Hematopoietic multipotent progenitor cell treated with erythropoietin and hydrocortisone succinate and interleukin-3 and kit ligand, for 6 days (in vitro differentiated cells): ENCODE results near the gene RNASEH2B.

Experiments
- DNase-seq: peaks from one replicate; pipeline ENCODE4 v3.0.0-alpha.2; 2015

The RNASEH2B gene

DNA sequence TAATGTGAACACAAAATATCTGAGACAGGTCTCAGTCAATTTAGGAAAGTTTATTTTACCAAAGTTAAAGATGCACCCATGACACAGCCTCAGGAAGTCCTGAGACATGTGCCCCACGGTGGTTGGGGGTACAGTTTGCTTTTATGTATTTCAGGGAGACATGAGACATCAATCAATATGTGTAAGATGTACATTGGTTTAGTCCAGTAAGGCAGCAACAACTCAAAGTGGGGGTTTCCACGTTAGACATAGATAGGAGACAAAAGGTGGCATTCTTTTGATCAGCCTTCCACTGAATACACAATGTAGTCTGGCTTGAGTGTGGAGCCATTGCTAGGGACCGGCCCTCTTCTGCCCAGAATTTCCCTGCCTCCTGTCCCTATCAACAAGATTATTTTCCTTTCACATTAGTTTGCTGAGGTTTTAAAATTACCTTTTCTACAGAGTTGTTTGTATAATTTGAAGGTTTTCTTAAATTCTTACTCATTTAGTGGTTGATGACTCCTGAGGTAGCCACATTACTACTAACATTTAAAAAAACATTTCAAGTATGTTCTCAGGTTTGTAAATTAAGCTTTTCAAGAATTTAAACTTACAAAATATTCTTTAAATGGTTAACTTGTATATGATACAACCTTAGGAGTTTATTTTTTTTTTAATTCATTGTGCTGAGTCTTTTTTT is 33.2 kb downstream of the RNASEH2B start:
- no peak for DNase-seq

DNA sequence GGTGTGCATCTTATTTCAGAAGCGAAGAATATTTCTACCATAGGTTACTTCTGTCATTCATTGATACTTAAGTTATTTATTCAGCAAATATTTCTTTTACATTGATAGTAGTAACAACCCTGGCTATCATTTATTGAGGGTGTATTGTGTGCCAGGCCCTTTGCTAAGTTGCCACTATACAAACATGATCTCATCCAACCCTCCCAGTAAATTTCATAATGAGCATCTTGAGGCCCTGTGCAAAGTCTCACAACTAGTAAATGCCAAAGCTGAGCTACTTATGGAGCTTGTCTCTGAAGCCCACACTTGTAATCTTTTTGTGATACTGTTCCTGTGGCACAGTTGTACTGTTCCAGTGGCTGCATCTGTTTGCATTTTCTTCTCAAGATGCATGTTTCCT is 36.1 kb downstream of the RNASEH2B start:
- DNase-seq: no peak

DNA sequence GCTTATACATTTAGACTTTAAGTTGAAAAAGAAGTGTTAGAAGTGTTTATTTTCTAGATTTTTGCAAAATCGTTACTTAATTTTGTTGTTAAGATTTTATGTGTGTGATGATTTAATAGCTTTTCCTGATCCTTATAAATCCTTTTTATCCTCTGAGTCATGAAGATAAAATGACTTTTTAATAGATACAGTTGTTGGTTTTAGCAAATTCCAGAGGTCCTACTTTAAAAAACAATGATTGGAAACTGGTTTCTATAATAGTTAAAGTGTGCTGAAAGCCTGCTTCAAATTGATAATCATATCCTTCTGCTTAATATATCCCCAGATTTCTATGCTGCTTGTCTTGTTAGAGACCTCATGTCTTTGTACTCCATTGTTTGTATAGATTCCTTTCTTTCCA is 39.0 kb downstream of the RNASEH2B start:
- no peak for DNase-seq

DNA sequence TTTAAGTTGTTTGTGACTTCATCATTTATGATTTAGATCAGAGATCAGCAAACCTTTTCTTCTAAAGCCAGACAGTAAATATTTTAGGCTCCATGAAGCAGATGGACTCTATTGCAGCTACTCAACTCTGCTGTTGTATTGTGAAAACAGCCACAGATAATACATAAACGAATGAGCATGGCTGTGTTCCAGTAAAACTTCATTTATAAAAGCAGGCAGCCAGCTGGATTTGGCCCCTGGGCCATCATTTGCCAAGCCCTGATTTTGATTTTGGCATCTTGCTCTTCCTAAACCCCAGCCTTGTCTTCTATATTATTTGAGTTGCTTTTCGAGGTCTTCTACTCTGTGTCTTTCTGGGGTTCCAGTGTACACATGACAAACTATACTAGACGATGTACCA is 41.3 kb downstream of the RNASEH2B start:
- DNase-seq: no peak

DNA sequence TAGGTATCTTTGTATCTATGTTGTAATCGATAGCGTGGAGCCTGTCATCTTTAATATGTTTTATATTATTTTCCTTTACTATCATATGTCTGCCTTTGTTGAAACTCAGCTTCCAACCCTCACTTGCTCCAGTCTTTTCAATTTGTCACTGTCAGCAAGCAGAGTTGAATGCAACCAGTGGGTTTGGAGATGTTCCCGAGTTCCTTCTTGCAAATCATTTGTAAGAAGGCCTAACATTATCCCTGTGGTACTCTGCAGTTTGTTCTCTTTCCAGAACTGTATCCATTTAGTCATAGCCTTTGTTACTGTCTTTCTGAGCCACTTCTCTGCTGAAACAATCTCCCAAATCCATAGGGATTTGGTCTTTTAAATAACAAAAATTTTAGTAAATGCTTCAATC is 41.8 kb downstream of the RNASEH2B start:
- DNase-seq: no peak

DNA sequence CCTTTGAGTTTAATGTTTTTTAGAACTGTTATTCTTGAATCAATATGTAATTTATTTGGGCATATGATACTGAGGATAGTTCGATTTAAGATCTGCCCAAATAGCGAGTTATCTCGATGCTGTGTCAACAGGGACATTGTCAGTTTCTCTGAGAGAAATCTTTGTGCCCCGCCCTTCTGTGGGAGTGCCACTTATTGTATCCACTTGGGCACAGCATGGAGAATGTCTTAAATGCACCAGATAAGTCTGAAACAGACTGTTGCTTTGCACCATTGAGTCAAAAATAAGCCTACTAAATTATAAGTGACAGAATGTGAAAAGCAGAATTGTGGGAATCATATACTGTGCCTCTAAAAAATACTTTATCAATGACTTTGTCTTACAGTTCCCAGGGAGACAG is 45.6 kb downstream of the RNASEH2B start:
- DNase-seq: peak; percentile 76

DNA sequence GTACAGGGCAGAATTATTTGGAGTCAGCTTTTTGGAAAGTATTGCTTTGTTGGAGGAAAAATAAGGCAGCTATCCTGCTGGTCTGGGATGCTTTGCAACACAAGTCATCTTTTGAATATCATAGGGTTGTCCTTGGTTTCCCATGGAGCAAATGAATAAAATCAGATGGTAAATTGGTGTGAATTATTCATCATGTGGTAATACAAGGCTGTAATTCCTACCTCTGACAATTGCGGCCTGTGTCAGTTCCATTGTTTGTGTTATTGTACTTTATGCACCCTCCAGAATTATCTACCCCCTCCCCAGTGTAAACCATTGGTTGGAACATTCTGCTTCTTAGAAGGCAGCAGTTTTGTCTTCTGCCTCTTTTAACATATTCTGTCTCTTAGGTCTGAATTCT is 46.2 kb downstream of the RNASEH2B start:
- no peak for DNase-seq

DNA sequence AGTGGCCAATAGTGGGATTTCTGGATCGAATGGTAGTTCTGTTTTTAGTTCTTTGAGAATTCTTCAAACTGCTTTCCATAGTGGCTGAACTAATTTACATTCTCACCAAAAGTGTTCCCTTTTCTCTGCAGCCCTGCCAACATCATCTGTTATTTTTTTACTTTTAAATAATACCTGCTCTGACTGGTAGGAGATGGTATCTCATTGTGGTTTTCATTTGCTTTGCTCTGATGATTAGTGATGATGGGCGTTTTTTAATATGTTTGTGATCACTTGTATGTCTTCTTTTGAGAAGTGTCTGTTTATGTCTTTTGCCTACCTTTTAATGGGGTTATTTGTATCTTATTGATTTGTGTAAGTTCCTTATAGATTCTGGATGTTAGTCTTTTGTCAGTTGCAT is 48.0 kb downstream of the RNASEH2B start:
- no peak for DNase-seq

DNA sequence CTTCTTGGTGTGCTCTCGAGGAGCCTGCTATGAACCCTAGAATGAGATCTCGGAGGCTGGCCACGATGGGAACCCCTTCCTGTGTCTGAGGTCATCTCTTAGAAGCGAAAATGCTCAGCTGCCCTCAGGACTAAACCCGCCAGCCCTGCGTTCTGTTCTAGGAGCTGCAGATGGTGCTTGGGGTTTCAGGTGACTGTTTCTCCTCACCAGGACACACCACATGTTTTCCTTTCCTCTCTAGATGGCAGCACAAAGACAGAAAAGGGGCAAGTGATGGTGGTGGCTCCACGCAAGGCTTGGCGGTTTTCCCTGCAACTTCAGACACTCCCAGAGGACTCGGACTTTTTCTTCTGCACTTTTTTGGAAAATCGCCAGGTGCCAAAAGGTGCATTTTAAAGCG is 60.1 kb downstream of the RNASEH2B start:
- peak; percentile 21 for DNase-seq

DNA sequence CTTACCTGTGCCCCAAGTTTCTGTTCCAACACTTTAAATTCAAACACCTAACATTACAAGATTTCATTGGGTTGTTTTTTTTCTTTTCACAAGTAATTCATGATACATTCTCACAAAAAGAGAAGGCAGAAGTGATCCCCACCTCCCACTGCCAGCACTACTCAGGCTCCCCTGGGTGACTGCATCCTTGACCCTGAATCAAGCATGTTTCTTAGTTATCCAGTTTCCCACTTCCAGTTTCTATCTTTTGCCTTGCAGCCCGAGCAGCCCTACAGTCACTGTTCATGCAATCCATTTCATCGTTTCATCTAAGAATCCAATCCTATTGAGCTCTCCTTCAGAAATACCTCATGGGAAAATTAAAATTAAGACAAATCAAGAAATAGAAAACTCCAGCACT is 61.4 kb downstream of the RNASEH2B start:
- no peak for DNase-seq

DNA sequence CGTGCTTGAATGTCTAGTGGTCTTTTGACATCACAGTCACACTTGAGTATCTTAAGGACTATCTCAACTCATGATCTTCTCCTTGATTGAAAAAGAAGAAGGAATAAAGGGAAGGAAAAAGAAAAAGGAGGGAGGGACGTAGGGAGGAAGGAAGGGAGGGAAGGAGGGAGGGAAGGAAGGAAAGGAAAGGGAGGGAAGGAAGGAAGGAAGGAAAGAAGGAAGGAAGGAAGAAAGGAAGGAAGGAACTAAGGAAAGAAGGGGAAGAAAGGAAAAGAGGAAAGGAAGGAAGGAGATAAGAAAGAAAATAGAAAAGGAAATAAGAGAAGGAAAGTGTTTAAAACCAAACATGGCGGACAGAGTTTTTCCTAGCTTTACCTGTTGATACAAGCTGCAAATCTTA is 64.7 kb downstream of the RNASEH2B start:
- no peak for DNase-seq

DNA sequence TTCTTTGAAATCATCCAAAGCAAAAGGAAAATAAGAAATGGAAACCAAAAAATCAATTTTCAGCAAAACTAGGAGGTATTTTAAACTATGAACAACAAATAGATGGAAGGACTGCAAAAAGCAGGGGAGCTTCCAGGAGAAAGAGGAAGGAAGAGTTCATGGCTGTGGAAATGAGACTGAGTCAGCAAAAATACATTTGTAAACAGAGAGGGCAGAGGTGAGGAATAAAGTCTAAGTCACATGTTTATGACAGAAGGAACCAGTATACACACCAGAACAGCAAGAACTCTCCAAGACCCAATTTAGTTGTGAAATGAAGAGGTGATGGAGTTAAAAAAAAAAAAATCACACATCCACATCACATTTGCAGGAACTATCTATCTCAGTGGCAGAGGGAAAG is 69.6 kb downstream of the RNASEH2B start:
- DNase-seq: peak; percentile 17

DNA sequence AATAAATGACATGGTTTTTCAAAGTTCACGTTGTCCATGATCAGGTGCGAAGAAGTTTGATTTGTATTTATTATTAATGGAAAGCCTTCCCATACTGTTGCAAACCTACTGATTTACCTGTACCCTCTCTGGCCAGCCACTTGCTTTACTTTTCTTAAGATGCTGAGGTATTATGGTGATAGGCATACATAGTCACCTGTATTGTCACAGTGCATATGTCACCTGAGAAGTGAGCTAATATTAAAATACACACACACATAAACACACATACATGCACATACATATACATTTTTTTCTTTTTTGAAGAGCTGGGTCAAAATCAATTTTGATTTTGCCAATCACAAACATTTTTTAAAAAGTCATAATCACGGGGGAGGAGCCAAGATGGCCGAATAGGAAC is 72.1 kb downstream of the RNASEH2B start:
- DNase-seq: no peak

DNA sequence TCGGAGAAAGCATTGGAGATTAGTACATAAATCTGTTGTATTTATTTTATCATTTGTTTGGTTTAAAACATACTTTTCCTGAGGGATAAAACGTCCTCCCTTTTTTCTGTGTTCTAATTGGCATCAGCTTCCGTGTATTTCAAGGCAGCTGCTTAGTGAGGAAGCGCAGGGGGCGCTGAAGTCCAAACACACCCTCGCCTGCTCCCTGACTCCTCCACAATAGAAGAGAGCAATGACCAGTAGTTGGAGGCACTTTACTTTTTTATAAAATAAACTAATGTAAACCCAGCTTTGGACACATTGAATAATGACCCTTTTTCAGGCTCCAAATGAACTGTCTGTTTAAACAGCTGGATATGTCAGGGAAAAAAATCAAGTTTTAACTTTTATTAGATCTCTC is 79.9 kb downstream of the RNASEH2B start:
- peak; percentile 83 for DNase-seq

DNA sequence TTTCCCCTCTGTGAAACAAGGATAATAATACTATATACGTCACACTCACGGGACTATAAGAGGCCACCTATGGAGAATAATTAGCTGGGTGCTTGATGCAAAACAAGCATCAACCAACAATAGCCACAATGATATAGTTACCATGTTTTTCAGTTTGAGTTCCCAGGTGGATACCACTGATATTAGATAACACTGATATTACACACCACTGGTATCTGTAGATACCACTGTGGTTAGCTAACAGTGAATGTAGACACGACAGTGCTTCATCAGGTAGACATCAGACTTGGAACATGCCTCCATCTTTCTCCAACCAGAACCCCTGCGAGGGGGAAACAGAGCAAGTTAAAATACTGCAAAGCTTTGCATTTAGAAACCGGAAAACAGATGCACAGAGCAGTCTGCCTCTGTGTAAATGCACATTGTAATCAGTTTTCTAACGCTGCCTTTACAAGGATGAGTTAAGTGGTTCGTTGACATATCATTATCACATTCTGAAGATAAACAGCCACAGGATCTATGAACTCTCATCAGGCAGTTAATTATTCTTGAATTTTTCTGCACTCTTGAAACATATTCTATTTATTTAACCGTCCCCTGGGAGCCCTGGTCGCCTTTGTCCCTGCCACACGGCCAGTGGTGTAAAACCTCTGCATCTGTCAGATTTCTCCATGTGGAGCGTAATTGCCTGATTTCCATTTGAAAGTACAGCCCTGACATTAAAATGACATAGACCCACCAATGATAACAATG is 80.7 kb downstream of the RNASEH2B start:
- DNase-seq: peak; percentile 79

DNA sequence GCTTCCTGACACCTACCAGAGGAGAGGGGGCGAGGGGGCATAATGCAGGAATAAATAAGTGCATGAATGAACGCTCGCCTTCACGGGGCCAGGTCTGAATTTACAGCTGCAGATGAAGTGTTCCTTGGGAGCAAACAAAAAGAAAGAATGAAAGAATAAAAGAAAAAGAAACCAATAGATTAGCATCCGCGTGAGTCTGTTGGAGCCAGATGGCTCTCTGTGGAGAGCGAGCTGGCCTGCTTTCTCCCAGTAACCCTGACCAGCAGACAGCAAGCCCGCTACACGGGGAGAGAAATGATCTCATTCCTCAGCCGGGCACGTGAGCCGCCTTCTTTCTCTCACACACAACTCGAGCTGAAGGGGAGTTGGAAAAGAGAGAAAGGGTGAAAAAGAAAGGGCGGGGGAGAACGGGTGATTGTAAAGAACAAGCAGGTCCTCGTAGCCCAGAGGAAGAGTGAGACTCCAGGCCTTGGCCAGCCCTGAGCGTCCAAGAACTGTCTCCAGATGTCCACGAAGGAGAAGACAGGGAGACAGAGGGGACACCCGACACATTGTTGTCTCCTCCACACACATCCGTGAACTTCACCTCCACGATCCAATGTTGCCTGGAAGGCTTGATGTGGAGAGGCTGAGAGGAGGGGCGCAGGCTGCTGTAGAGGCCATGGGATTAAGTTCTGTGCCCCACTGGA is 81.4 kb downstream of the RNASEH2B start:
- peak; percentile 27 for DNase-seq

DNA sequence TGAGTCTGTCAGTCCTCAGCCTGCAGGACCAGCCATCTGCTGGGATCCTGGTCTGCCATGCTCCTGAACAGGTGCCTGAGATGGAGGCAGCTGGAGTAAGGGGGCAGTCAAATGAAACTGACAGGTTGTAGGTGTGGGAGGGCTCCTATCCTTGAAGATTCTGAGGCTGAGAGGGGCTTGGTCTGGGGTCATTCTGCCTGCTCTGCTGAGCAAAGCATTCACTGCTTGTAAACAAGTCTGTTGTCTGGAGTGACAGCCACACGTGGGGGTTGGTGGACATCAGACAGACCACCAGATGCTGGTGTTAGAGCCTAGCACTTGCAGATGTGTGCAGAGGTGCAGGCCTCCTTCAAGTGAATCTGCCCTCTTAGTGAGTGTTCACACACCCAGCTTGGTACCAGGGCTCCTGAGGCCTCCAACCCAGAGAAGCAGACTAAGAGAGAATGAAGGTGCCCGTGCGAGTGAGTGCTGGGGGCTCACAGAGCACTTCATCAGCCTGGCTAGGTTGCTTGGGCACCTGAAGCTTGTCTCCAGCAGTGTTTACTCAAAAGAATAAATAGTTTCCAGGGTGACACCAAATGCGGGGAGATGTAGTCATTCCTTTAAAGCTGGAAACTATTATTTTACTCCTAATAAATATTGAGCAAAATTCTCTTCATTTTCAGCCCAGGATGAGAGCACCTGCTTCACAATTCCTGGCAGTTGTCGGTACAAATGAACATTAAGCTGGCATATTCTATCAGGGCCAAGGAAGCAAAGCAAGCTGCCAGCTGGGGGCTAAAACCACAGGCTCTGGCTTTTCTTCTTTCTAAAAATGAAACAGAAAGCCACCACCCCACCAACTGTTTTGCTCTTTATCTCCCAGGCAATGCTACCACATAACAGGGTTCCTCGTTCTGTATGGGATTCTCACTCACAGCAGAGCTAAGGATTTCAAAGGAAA is 82.3 kb downstream of the RNASEH2B start:
- DNase-seq: peak; percentile 91

DNA sequence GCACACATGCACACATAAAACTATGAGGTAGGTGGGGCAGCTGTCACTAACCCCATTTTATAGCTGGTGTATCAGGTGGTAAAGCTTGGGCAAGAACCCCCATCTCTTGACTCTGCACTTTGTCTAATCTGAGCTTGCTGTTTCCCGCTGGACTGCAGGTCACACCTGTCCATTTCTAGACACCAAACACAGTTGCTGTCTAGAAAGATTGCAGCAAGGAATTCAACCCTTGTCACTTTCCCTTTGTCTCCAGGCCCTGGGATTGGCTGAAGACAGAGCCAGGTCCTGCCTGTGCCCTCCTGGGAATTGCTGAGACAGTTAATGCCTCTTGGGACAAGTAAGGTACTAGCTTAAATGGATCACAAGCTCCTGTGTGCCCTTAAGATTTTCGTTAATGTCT is 83.8 kb downstream of the RNASEH2B start:
- no peak for DNase-seq

DNA sequence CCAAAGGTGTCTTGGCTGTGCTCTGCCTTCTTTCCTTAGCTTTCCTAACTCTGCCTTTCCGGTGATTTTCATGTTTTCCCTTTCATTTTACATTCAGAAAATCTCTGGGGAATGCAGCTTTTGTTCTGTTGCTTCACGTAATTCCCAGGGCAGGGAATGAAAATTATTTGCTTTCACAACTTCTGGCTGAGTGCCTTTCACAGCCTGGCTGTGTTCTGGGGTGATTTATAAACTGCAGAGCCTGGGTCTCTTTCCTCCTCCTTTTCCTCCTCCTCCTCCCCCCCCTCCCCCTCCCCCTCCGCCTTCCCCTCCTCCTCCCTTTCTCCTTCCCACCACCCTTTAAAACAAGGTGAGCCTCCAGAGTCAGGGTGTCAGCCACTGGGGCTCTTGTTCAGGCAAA is 84.3 kb downstream of the RNASEH2B start:
- no peak for DNase-seq

DNA sequence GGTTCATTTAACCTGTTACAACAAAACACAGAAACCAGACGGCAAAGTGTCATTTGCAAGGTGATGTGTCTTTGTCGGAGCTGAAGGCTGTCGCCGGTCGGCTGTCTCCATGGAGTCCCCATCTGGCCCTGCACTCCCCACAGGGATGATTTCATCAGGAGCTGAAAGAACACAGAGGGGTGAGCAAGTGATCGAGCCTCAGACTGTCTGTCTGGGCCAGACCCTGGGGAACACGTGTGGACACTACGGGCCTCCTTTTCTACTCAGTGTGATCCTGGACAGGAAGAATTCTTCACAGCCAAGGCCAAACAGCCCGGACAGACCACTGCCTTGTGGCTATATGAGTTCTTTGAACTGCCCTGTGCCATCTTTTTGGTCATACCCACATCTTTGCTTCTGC is 85.1 kb downstream of the RNASEH2B start:
- no peak for DNase-seq

DNA sequence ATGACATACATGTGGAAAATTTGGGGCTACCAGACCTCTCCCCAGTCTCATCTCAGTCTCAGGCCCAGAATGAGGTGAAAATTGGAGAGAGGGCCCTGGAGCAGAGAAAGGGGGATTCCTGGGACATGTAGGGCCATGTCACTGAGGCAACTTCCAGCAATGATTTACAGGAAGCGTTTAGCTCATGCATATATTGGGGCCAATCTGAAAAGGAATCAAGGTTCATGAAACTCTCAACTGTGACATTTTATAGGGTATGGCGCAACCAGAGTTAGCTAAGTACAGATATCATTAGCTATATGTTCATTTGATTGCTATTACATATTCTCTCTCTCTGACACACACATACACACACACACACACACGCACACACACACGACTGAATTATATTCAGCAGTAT is 86.3 kb downstream of the RNASEH2B start:
- no peak for DNase-seq

DNA sequence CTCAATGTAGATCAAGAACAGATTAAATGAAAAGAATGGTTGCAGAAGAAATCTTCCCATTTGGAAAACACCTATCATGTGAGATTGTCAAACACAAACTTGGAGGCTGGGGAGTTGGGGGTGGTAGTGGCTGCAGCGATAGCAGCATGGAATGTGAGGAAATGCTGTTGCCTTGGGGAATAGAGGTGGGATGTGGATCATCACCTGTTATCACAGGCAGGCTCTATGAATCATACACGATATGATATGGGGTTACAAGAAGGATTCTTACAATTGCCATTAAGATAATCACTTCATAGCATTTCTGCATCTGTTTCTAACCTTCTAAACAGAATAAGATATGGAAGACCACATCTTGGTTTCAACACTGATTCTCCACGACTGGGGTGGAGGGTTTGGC is 88.7 kb downstream of the RNASEH2B start:
- no peak for DNase-seq

DNA sequence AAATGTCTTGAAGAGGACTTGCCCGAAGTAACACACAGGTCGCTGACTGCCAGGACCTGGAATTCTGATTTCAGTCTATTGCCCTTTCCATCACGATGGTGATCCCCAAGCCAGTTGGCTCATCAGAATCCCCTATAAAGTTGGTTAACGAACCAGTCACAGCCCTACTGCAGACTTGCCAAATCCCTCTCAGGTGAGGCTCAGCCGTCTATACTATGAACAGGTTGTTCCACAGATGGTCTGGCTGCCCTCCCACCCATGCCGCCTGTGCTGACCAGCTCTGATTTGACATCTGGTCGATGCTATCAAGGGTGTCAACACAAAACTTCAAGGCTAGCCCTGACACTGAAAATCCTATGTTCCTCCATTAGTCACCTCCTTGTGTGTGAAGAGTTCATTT is 90.0 kb downstream of the RNASEH2B start:
- DNase-seq: no peak
